Hepatocyte (in vitro differentiated cells): ENCODE data around the gene SOX8. TPM values are rescaled to one million over a fixed set of nuclear protein-coding genes. Genes with fewer than 3 reads are reported as not detected.

ENCODE experiments used
- DNase-seq: peaks from one replicate; pipeline ENCODE4 v3.0.0-alpha.2; 2016; ENCODE audit warnings: low spot score
- H2AFZ ChIP-seq: fragments of 200-600 bp; sonication (generic); 2 replicates; pipeline ENCODE4 v1.6.0; 2016; ENCODE audit warnings: antibody characterized with exemption, mild to moderate bottlenecking
- H3K27ac ChIP-seq: fragments of 200-600 bp; sonication (generic); 2 replicates; pipeline ENCODE4 v1.5.1; 2016; ENCODE audit warnings: mild to moderate bottlenecking
- H3K27me3 ChIP-seq: fragments of 200-600 bp; sonication (generic); 2 replicates; pipeline ENCODE4 v1.6.1; 2016
- H3K36me3 ChIP-seq: fragments of 200-600 bp; sonication (generic); replicated peaks from 2 replicates; pipeline ENCODE4 v1.5.1; 2016; ENCODE audit warnings: low read depth; ENCODE audit not compliant: insufficient read depth
- H3K4me1 ChIP-seq: fragments of 200-600 bp; sonication (generic); 2 replicates; pipeline ENCODE4 v1.5.1; 2016; ENCODE audit warnings: mild to moderate bottlenecking, moderate library complexity; ENCODE audit not compliant: insufficient read depth
- H3K4me2 ChIP-seq: fragments of 200-600 bp; sonication (generic); 2 replicates; pipeline ENCODE4 v1.6.0; 2016
- H3K4me3 ChIP-seq: fragments of 200-600 bp; sonication (generic); 2 replicates; pipeline ENCODE4 v1.5.1; 2016; ENCODE audit warnings: mild to moderate bottlenecking
- H3K79me2 ChIP-seq: fragments of 200-600 bp; sonication (generic); 2 replicates; pipeline ENCODE4 v1.6.0; 2017; ENCODE audit warnings: mild to moderate bottlenecking
- H3K9me2 ChIP-seq: fragments of 200-600 bp; sonication (generic); replicated peaks from 2 replicates; pipeline ENCODE4 v1.6.0; 2017; ENCODE audit warnings: mild to moderate bottlenecking; ENCODE audit not compliant: insufficient read depth
- H3K9me3 ChIP-seq: fragments of 200-600 bp; sonication (generic); 2 replicates; pipeline ENCODE4 v1.5.1; 2016; ENCODE audit warnings: low read depth, mild to moderate bottlenecking
- H4K20me1 ChIP-seq: fragments of 200-600 bp; sonication (generic); 2 replicates; pipeline ENCODE4 v1.6.0; 2016; ENCODE audit warnings: mild to moderate bottlenecking; ENCODE audit not compliant: insufficient read depth, poor library complexity, severe bottlenecking
- EZH2 ChIP-seq: fragments of 200-600 bp; sonication (generic); IDR thresholded peaks from 2 replicates; pipeline ENCODE4 v1.6.1; 2016; ENCODE audit warnings: antibody characterized with exemption, mild to moderate bottlenecking, borderline replicate concordance
- EZH2phosphoT487 ChIP-seq: fragments of 200-600 bp; sonication (generic); IDR thresholded peaks from one replicate; pipeline ENCODE4 v1.6.1; 2018; ENCODE audit warnings: antibody characterized with exemption, mild to moderate bottlenecking, low read depth, moderate library complexity; ENCODE audit not compliant: unreplicated experiment, severe bottlenecking
- WGBS: methylation state at CpG from one replicate; pipeline ENCODE4 v1.1.6; 2016; ENCODE audit warnings: low lambda C conversion rate; ENCODE audit errors: missing lambda C conversion rate; 5-methylcytosine and 5-hydroxymethylcytosine counted together
- polyA plus RNA-seq: library from polyadenylated mRNA; unstranded; fragments of >200 nt; fragmentation: Nextera tagmentation; extraction: Ambion mirVana; gene quantifications from 2 replicates; pipeline ENCODE4 v1.2.1, GENCODE V29; 2016
- total RNA-seq: library from RNA; depleted of rRNA; stranded (reverse); fragments of >200 nt; gene quantifications from 2 replicates; pipeline ENCODE4 v1.2.3, GENCODE V29; 2014
- TF ChIP-seq, protein P1 (sequence below): fragments of 200-600 bp; sonication (generic); IDR thresholded peaks from 2 replicates; pipeline ENCODE4 v1.5.1; 2016; ENCODE audit warnings: antibody characterized with exemption, mild to moderate bottlenecking; ENCODE audit not compliant: poor library complexity

SOX8 gene
- total and polyA plus RNA-seq, 2 experiments from 2014 or later, result 3.8 to 4.7 TPM

DNA sequence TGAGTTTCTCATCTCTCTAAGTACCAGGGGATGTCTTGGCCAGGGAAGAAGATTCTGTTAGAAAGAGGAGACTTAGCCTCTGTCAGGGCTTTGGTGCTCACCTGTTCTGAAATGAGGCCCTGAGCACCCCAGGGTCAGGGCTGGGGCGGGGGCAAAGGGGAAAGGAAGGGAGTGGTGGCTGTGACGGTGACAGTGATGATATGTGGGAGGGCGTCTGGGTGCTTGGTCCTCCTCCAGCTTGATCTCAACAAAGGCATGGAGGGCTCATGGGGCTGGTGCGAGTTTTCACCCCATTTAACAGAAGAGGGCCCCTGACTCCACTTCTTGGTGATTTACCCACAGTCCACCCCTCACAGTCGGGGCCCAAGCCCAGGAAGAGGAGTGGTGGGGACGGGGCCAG, 15.1 kb downstream of the SOX8 start:
- Histone ChIP-seq H3K9me2 (no peaks in the 10 kb centered on the region), H3K4me2 (no peak overlapping the region), H3K79me2 (no peaks in the 10 kb centered on the region), H3K4me1 (peaks cover 7% of the 10 kb centered on the region), H3K9me3 (no peaks in the 10 kb centered on the region), H3K27ac (no peak overlapping the region), H3K36me3 (no peaks in the 10 kb centered on the region), H4K20me1 (no peaks in the 10 kb centered on the region), H3K27me3 (no peaks in the 10 kb centered on the region), H3K4me3 (no peak overlapping the region), H2AFZ (no peak overlapping the region)
- no peak for TF ChIP-seq EZH2phosphoT487
- TF ChIP-seq, protein P1, sequence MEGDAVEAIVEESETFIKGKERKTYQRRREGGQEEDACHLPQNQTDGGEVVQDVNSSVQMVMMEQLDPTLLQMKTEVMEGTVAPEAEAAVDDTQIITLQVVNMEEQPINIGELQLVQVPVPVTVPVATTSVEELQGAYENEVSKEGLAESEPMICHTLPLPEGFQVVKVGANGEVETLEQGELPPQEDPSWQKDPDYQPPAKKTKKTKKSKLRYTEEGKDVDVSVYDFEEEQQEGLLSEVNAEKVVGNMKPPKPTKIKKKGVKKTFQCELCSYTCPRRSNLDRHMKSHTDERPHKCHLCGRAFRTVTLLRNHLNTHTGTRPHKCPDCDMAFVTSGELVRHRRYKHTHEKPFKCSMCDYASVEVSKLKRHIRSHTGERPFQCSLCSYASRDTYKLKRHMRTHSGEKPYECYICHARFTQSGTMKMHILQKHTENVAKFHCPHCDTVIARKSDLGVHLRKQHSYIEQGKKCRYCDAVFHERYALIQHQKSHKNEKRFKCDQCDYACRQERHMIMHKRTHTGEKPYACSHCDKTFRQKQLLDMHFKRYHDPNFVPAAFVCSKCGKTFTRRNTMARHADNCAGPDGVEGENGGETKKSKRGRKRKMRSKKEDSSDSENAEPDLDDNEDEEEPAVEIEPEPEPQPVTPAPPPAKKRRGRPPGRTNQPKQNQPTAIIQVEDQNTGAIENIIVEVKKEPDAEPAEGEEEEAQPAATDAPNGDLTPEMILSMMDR, result no peak
- no peak for TF ChIP-seq EZH2
- 95% methylated on average over 6 of the region's 6 CpGs for WGBS
- no peak for DNase-seq

DNA sequence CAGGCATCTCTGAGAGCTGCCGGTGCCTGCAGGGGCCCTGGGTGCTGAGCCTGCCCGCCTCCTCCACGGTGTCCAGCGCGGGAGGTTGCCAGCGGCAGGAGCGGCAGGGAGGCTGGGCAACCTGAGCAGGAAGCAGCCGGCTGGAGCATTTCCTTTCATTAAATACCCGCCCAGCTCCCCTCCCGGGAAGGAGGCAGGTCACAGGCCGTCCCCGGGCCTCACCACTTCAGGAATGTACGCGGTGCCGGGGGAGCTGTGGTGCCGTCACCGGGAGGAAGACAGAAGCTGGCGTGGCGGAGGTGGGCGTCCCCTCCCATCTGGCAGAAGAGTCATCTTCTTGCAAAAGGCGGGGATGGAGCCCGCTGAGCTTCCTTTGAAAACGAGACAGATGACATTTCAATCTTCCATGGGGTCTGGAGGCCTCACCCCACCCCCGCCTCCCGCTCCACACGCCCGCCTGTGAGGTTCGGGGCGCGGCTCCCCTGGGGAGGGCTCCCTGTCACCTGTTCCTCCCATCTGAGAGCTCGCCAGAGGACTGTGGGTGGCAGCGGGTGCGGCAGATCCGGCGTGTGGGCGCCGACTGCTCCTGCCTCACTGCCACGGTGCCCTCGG, 16.0 kb downstream of the SOX8 start:
- H3K4me2 ChIP-seq, result peak overlapping the region; percentile 72
- peaks cover 7% of the 10 kb centered on the region for H3K4me1 ChIP-seq
- H2AFZ ChIP-seq, result peak overlapping the region; percentile 62
- no peaks in the 10 kb centered on the region for H3K9me3 ChIP-seq
- DNase-seq, result peak; percentile 79
- H3K4me3 ChIP-seq, result no peak overlapping the region
- no peaks in the 10 kb centered on the region for H4K20me1 ChIP-seq
- TF ChIP-seq EZH2 (no peak), EZH2phosphoT487 (no peak)
- TF ChIP-seq, protein P1, result no peak
- H3K79me2 ChIP-seq, result no peaks in the 10 kb centered on the region
- H3K27ac ChIP-seq, result peak overlapping the region; percentile 57
- no peaks in the 10 kb centered on the region for H3K36me3 ChIP-seq
- no peaks in the 10 kb centered on the region for H3K9me2 ChIP-seq
- 48% methylated on average over 37 of the region's 39 CpGs for WGBS
- H3K27me3 ChIP-seq, result no peaks in the 10 kb centered on the region

DNA sequence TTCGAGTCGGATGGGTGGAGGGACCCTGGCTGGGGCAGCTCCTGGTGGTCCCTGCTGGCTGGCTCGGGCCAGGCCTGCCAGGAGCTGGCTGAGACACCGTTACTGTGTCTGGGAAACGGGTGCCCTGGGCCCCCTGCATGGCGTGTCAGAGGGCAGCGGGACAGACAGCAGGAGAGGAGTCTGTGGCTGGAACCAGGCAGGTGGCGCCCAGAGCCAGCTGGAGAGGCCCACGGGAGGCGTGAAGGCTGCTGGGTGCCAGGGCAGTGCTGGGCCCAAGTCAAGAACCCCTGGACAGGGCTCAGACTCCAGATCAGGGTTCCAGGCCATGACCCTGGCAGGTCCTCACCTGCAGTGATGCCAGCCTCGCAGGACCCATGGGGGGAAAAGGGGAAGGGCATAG, 16.6 kb downstream of the SOX8 start:
- H3K9me3 ChIP-seq, result no peaks in the 10 kb centered on the region
- peaks cover 7% of the 10 kb centered on the region for H3K4me1 ChIP-seq
- no peaks in the 10 kb centered on the region for H3K9me2 ChIP-seq
- no peak overlapping the region for H3K4me2 ChIP-seq
- no peak overlapping the region for H2AFZ ChIP-seq
- H3K27ac ChIP-seq, result peak overlapping the region; percentile 53
- DNase-seq, result no peak
- H3K36me3 ChIP-seq, result no peaks in the 10 kb centered on the region
- H3K27me3 ChIP-seq, result no peaks in the 10 kb centered on the region
- no peaks in the 10 kb centered on the region for H3K79me2 ChIP-seq
- H4K20me1 ChIP-seq, result no peaks in the 10 kb centered on the region
- 89% methylated on average over 11 of the region's 11 CpGs for WGBS
- TF ChIP-seq, protein P1, result no peak
- no peak for TF ChIP-seq EZH2
- no peak for TF ChIP-seq EZH2phosphoT487
- H3K4me3 ChIP-seq, result no peak overlapping the region
